Kidney (tissue), 14 donors: ENCODE results near the gene POLE4. TPM values are rescaled to one million over a fixed set of nuclear protein-coding genes. Genes with fewer than 3 reads are reported as not detected.

ENCODE experiments used
- DNase-seq, 5 donors: peaks; one replicate each; pipeline ENCODE4 v3.0.0-alpha.2; 2013 to 2020
- FAIRE-seq: peaks from 2 replicates; lab custom pipeline; 2012; peaks lifted over from hg19 to GRCh38; lab: Jason Lieb, UNC
- H3K27ac ChIP-seq, 2 donors: one replicate each; pipeline ENCODE4 v1.7.0; 2013; ENCODE audit warnings: low read depth in 2 of 2, low read length in 2 of 2, inconsistent platforms in 1 of 2
- H3K27me3 ChIP-seq: one replicate; pipeline ENCODE4 v1.7.1; 2013; ENCODE audit warnings: low read length, inconsistent platforms; ENCODE audit not compliant: control insufficient read depth, insufficient read depth
- H3K36me3 ChIP-seq, 3 donors: one replicate each; pipeline versions ENCODE4 v1.7.0 to v1.7.1; 2013; ENCODE audit warnings: low read length in 3 of 3, control low read depth in 1 of 3, inconsistent platforms in 1 of 3; ENCODE audit not compliant: insufficient read depth in 3 of 3, control insufficient read depth in 2 of 3
- H3K4me1 ChIP-seq, 3 donors: one replicate each; pipeline versions ENCODE4 v1.7.0 to v1.7.1; 2013; ENCODE audit warnings: low read length in 3 of 3, inconsistent platforms in 1 of 3, low read depth in 1 of 3; ENCODE audit not compliant: control insufficient read depth in 2 of 3, insufficient read depth in 2 of 3
- H3K4me3 ChIP-seq, 3 donors: one replicate each; pipeline versions ENCODE4 v1.7.0 to v1.8.1; 2013; ENCODE audit warnings: low read length in 3 of 3, control low read depth in 1 of 3, inconsistent platforms in 1 of 3
- H3K9ac ChIP-seq, 3 donors: one replicate each; pipeline versions ENCODE4 v1.7.0 to v1.7.1; 2013; ENCODE audit warnings: low read length in 3 of 3, control low read depth in 1 of 3, inconsistent platforms in 1 of 3
- H3K9me3 ChIP-seq, 3 donors: one replicate each; pipeline versions ENCODE4 v1.7.0 to v1.7.1; 2013; ENCODE audit warnings: low read length in 3 of 3, control low read depth in 1 of 3, inconsistent platforms in 1 of 3; ENCODE audit not compliant: control insufficient read depth in 2 of 3, insufficient read depth in 1 of 3
- CTCF ChIP-seq: IDR thresholded peaks from 3 replicates; pipeline ENCODE4 v1.5.1; 2012; ENCODE audit warnings: mild to moderate bottlenecking, moderate library complexity, borderline replicate concordance; ENCODE audit not compliant: insufficient read depth; ENCODE audit errors: extremely low read depth
- intact Hi-C: fragments of 100-400 bp; cut with DNase I; formaldehyde crosslinking; loops from one replicate; pipeline ENCODE4 v1.11.1; 2022
- polyA plus RNA-seq: library from polyadenylated mRNA; stranded (reverse); fragments of 350-450 nt; fragmentation: Illumina TruSeq; extraction: RNeasy Lipid Tissue Mini Kit (QIAGEN cat#74804); gene quantifications from one replicate; pipeline ENCODE4 v1.2.3, GENCODE V29; 2014; ENCODE audit warnings: low read depth, low replicate concordance; ENCODE audit not compliant: insufficient read depth
- total RNA-seq: library from RNA; stranded (reverse); fragmentation: NEBNext Ultra II Directional; extraction: Animal tissue kit (Norgen Biotek cat#: 25700); gene quantifications from one replicate; pipeline ENCODE4 v1.2.1, GENCODE V29; 2021
- donor health status: control.
- donor health status: control.
- donor health status: control.
- donor health status: control.
- donor health status: control.
- donor health status: DM: yes; HTN: yes; CAD: no.
- donor health status: Normal renal cell carcinoma (clear cell type).

Gene POLE4
- total and polyA plus RNA-seq, 2 donors from 2014 or later: 54.3 to 122 TPM

- Histone ChIP-seq H3K36me3 (no peaks in the 10 kb centered on the region), H3K4me3 (no peak overlapping the region), H3K27me3 (no peaks in the 10 kb centered on the region), H3K4me1 (no peaks in the 10 kb centered on the region), H3K9me3 (no peaks in the 10 kb centered on the region), H3K9ac (no peak overlapping the region), H3K27ac (no peak overlapping the region)
- FAIRE-seq: no peak
- no peak for TF ChIP-seq CTCF
- intact Hi-C loops: no loop called here
- DNase-seq: no peak
These were observed 24.1 kb downstream of the POLE4 start for GRCh38 chr2:74982577-74982976.

GRCh38 chr2:74983631-74984392 lies 25.4 kb downstream of the POLE4 start:
- H3K9ac ChIP-seq: no peak overlapping the region
- H3K36me3 ChIP-seq: no peaks in the 10 kb centered on the region
- H3K4me3 ChIP-seq: no peak overlapping the region
- H3K4me1 ChIP-seq: no peaks in the 10 kb centered on the region
- no peak overlapping the region for H3K27ac ChIP-seq
- DNase-seq (no peak), FAIRE-seq (no peak)
- TF ChIP-seq CTCF: no peak
- H3K27me3 ChIP-seq: no peaks in the 10 kb centered on the region
- no peaks in the 10 kb centered on the region for H3K9me3 ChIP-seq
- intact Hi-C loops: no loop called here

- Histone ChIP-seq H3K4me1 (no peaks in the 10 kb centered on the region), H3K9me3 (no peaks in the 10 kb centered on the region), H3K27ac (no peak overlapping the region), H3K9ac (no peak overlapping the region), H3K36me3 (no peaks in the 10 kb centered on the region), H3K27me3 (no peaks in the 10 kb centered on the region), H3K4me3 (no peak overlapping the region)
- FAIRE-seq: no peak
- intact Hi-C loops: no loop called here
- DNase-seq: no peak
- no peak for TF ChIP-seq CTCF
These were observed 26.6 kb downstream of the POLE4 start for GRCh38 chr2:74984947-74985637.
